Occipital lobe (tissue), 2 donors: ENCODE data around the gene RUFY4. TPM values are rescaled to one million over a fixed set of nuclear protein-coding genes. Genes with fewer than 3 reads are reported as not detected.
"Not testable (repeated sequence)": the region's sequence is repeated elsewhere in the genome, so short reads cannot be mapped to it uniquely, and the experiment has no call there.

Experiments
- DNase-seq: peaks from one replicate; lab custom pipeline; 2025; lab: John Stamatoyannopoulos, UW
- total RNA-seq: library from RNA; depleted of rRNA; stranded (reverse); fragments of >200 nt; gene quantifications from one replicate; pipeline ENCODE4 v1.2.3, GENCODE V29; 2014

RUFY4 gene
- total RNA-seq, 1 donor from 2014 or later = 0.78 TPM

GRCh38 chr2:218081695-218082094 is 12.6 kb downstream of the RUFY4 start:
- DNase-seq = no peak

GRCh38 chr2:218082586-218083351 is 13.7 kb downstream of the RUFY4 start:
- DNase-seq = no peak

- DNase-seq = no peak
Observed at GRCh38 chr2:218083352-218083676, 14.3 kb downstream of the RUFY4 start.

GRCh38 chr2:218086478-218086877 is 17.4 kb downstream of the RUFY4 start:
- no peak for DNase-seq

- DNase-seq = no peak
Observed at GRCh38 chr2:218089259-218089658, 20.2 kb downstream of the RUFY4 start.

GRCh38 chr2:218091746-218092145 is 22.7 kb downstream of the RUFY4 start:
- no peak for DNase-seq

- no peak for DNase-seq
Observed at GRCh38 chr2:218093879-218094278, 24.8 kb downstream of the RUFY4 start.

GRCh38 chr2:218095853-218096252 is 26.8 kb downstream of the RUFY4 start:
- no peak for DNase-seq

- DNase-seq = no peak
Observed at GRCh38 chr2:218097975-218098374, 28.9 kb downstream of the RUFY4 start.

- not testable (repeated sequence) for DNase-seq
Observed at GRCh38 chr2:218108834-218109233, 39.8 kb downstream of the RUFY4 start.

GRCh38 chr2:218121789-218122188 is 52.7 kb downstream of the RUFY4 start:
- not testable (repeated sequence) for DNase-seq

GRCh38 chr2:218122286-218122685 is 53.2 kb downstream of the RUFY4 start:
- DNase-seq = not testable (repeated sequence)

GRCh38 chr2:218123986-218124385 is 54.9 kb downstream of the RUFY4 start:
- DNase-seq = no peak

- DNase-seq = no peak
Observed at GRCh38 chr2:218125095-218125494, 56.0 kb downstream of the RUFY4 start.

- no peak for DNase-seq
Observed at GRCh38 chr2:218125626-218126080, 56.6 kb downstream of the RUFY4 start, which contains the start of gene CXCR2. TSS of gene CXCR2 (plus strand) at chr2:218126028. CDS start at chr2:218134802, 8,774 bp downstream.

- no peak for DNase-seq
Observed at GRCh38 chr2:218127929-218128455, 58.9 kb downstream of the RUFY4 start.

GRCh38 chr2:218128781-218129457 is 59.9 kb downstream of the RUFY4 start:
- DNase-seq = no peak

GRCh38 chr2:218129458-218130135 is 60.5 kb downstream of the RUFY4 start:
- DNase-seq = no peak

- no peak for DNase-seq
Observed at GRCh38 chr2:218130377-218130776, 61.3 kb downstream of the RUFY4 start.

GRCh38 chr2:218130822-218131221 is 61.8 kb downstream of the RUFY4 start:
- no peak for DNase-seq

- DNase-seq = no peak
Observed at GRCh38 chr2:218137514-218137913, 68.5 kb downstream of the RUFY4 start.

- DNase-seq = no peak
Observed at GRCh38 chr2:218138047-218138446, 69.0 kb downstream of the RUFY4 start.
